RCC 7860 (cell line): ENCODE results near the gene NCOA3.
"Not testable (repeated sequence)": the region's sequence is repeated elsewhere in the genome, so short reads cannot be mapped to it uniquely, and the experiment has no call there.

Experiments
- DNase-seq: peaks from one replicate; pipeline ENCODE4 v3.0.0-alpha.2; 2015; ENCODE audit warnings: low spot score
- FAIRE-seq: peaks from 2 replicates; lab custom pipeline; 2012; peaks lifted over from hg19 to GRCh38; lab: Jason Lieb, UNC

The NCOA3 gene

GRCh38 chr20:47501482-47502270, at the start of gene NCOA3:
TSS of gene NCOA3 (plus strand) at chr20:47501887. CDS start at chr20:47622248, 120,361 bp downstream.
- FAIRE-seq = no peak

DNA sequence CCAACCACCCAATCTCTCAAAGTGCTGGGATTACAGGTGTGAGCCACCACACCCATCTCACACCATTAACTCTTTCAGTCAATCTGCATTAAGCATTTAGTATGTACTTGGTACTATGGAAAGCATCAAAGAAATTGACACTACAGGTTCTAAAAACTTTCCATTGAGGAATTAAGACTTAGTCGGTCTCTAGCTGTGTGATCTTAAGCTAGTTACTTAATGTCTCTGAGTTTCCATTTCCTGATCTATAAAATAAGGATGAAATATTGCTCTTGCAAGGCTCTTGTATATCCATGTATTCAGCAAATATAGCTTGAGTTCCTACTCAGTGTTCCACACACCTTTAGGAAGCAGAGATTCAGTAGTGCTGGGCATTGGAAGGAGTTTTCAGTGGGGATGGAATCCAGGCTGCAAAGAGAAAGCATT, 48.9 kb upstream of the NCOA3 start:
- FAIRE-seq (no peak), DNase-seq (no peak)

More at GRCh38 chr20:47501482-47502270, at the start of gene NCOA3:
- peak; percentile 90 for DNase-seq

DNA sequence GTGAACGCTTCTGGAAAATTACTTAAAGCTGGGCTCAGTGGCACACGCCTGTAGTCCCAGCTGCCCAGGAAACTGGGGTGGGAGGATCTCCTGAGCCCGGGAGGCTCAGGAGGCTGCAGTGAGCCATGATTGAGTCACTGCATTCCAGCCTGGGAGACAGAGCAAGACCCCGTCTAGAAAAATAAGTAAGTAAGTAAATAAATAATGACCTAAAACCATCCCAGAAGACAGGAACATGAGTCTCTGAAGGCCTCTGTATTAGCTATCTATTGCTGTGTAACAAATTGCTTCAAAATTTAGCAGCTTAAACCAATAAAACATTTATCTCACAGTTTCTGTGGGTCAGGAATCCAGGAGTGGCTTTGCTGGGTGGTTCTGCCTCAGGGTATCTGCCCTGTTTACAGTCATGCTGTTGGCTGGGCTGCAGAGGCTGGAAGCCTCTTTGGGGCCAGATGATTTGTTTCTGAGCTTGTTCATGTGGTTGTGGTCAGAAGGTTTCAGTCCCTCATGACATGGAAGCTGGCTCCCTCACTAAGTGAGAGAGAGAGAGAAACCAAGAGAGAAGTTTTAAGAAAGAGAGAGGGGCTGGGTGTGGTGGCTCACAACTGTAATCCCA, 48.4 kb upstream of the NCOA3 start:
- FAIRE-seq (peak; percentile 92), DNase-seq (peak; percentile 94)

- DNase-seq = no peak
- no peak for FAIRE-seq
Observed at GRCh38 chr20:47454298-47455132, 47.2 kb upstream of the NCOA3 start.

DNA sequence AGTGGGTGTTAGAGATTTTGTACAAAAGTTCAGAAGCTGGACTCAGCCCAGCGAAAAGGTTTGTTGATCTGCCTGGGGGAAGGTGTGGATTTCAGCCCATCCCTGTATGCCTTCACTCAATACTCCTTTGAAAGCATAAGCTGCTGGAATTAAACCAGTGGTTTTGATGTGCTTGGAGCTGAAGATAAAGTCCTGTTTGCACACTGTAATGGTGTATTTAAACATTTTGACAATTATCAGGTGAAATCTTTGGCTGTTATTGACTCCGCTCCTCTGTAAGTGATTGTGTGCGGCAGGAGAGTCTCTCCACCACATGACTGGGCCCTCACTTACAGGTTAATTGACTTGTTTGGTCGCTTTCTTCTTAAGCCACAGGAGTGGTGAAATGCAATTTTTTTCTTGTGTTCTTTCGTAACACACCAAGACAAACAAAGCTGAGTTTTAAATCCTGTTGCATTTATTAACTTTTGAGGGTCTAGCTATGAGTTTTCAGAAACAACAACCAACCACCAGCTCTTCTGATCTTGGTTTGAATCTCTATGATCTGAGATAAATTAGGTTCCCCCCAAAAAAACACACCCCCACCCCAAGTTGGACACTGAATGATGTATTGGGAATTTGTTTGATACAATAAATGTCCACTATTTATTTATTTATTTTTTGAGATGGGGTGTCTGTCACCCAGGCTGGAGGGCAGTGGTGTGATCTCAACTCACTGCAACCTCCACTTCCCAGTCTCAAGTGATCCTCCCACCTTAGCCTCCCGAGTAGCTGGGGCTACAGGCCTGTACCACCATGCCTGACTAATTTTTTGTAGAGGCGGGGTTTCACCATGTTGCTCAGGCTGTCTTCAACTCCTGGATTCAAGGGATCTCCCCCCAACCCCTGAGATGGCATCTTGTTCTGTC, 46.3 kb upstream of the NCOA3 start:
- FAIRE-seq (no peak), DNase-seq (no peak)

- DNase-seq = no peak
- FAIRE-seq = no peak
Observed at GRCh38 chr20:47456041-47456537, 45.6 kb upstream of the NCOA3 start.

GRCh38 chr20:47456952-47457724, 44.5 kb upstream of the NCOA3 start:
- FAIRE-seq (peak; percentile 95), DNase-seq (peak; percentile 85)

GRCh38 chr20:47458280-47459050, 43.2 kb upstream of the NCOA3 start:
- FAIRE-seq, DNase-seq: not testable (repeated sequence)

GRCh38 chr20:47459344-47460073, 42.2 kb upstream of the NCOA3 start:
- FAIRE-seq (no peak), DNase-seq (no peak)

DNA sequence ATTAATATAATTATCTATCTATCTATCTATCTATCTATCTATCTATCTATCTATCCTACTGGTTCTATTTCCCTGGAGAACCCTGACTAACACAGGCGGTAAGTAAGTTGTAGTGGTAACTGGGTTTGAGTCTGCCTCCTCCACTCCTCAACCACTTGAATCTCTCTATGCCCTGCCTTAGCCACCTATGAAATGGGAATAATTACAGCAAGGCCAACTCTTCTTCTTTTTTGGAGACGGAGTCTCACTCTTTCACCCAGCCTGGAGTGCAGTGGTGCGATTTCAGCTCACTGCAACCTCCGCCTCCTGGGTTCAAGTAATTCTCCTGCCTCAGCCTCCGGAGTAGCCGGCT, 41.0 kb upstream of the NCOA3 start:
- DNase-seq, FAIRE-seq: not testable (repeated sequence)

GRCh38 chr20:47461120-47461685, 40.5 kb upstream of the NCOA3 start:
- no peak for FAIRE-seq
- DNase-seq = no peak

DNA sequence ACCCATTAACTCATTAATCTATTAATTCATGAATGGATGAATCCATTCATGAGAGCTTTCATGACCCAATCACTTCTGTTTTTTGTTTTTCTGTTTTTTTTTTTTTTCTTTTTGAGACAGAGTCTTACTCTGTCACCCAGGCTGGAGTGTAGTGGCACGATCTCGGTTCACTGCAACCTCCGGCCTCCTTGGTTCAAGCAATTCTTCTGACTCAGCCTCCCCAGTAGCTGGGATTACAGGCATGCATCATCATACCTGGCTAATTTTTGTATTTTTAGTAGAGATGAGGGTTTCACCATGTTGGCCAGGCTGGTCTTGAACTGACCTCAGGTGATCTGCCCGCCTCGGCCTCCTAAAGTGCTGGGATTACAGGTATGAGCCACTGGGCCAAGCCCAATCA, 39.8 kb upstream of the NCOA3 start:
- not testable (repeated sequence) for FAIRE-seq, DNase-seq

- FAIRE-seq = peak; percentile 88
- DNase-seq = peak; percentile 94
Observed at GRCh38 chr20:47464380-47465101, 37.1 kb upstream of the NCOA3 start.

DNA sequence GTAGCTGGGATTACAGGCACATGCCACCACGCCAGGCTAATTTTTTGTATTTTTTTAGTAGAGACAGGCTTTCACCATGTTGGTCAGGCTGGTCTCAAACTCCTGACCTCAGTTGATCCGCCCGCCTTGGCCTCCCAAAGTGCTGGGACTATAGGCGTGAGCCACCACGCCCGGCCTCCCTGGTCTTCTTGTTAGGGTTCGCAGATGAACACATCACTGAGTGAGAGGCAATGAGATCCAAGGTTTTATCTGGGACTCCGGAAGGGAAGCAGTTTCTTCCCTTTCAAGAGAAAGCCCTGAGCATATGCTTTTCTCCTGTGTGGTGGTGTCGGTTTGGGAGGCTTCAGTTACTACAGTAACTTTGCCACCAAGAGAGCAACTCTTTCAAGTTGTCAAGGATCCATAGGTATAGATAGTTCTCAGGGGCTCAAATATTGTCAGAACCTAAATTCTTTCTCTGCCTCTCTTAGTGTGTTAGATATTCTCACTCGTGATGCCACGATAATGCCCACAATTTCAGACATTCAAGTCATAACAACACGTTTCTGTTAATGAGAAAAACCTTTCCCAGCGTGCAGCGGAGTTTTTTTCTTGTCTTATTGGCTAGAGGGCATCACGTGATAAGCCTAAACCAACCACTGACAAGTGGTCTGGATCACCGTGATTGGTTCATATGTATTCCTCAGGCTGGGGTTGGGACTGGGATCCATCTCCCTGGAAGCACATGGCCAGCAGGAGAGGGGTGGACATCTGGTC, 36.2 kb upstream of the NCOA3 start:
- FAIRE-seq (no peak), DNase-seq (no peak)

- DNase-seq (no peak), FAIRE-seq (no peak)
Observed at GRCh38 chr20:47466213-47466612, 35.5 kb upstream of the NCOA3 start.

- FAIRE-seq = no peak
Observed at GRCh38 chr20:47466704-47467459, 34.8 kb upstream of the NCOA3 start.

More at GRCh38 chr20:47466704-47467459, 34.8 kb upstream of the NCOA3 start:
- no peak for DNase-seq
